D341Med (cell line): ENCODE results near the gene GRAMD1B.
A peak's percentile ranks its signal among the peaks of the same experiment; 100 is the strongest.
"Not testable (repeated sequence)": the region's sequence is repeated elsewhere in the genome, so short reads cannot be mapped to it uniquely, and the experiment has no call there.

ENCODE experiments used
- DNase-seq: peaks from one replicate; pipeline ENCODE4 v3.0.0; 2012; ENCODE audit warnings: low spot score

The GRAMD1B gene

DNA sequence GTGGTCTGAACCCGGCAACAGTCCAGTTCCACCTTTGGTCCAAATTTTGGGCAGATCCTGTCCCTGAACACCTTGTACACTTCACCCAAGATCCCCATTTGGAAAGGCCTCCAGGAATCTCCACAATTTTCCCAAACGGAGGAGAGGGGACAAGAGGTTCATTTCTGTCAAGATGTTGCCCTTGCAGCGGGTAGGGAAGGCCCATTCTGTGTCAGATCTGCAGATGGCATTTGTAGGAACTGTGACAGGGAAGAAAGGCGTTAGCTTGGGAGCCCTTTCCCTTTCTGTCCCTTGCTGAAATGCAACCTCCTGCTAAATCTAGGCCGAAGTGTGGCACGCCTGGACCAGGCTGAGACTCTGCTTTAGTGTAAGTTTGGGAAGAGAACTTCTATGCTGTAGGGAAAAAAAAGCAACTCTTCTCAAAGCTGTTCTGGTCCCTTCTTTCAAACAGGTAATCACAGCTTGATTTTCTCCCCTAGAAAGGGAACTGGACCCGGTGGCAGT lies 138.3 kb downstream of the GRAMD1B start:
- DNase-seq, result no peak

DNA sequence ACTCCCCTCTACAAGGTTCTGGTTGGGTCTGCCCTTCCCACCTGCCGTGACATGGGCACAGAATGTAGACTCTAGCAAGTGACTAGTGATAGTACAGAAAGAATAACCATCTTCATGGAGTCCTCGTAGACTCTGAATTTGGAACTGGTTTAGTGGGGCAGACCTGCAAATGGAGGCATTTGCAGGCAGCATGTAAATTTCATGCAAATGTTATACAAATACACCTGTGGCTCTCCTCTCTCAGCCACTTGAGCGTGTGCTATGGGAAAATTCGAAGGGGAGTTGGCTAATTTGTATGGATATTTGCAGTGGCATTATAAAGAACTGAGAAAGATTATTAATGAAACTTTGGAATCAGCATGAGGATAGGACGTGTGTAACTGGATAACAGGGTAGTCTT lies 139.3 kb downstream of the GRAMD1B start:
- DNase-seq, result no peak

DNA sequence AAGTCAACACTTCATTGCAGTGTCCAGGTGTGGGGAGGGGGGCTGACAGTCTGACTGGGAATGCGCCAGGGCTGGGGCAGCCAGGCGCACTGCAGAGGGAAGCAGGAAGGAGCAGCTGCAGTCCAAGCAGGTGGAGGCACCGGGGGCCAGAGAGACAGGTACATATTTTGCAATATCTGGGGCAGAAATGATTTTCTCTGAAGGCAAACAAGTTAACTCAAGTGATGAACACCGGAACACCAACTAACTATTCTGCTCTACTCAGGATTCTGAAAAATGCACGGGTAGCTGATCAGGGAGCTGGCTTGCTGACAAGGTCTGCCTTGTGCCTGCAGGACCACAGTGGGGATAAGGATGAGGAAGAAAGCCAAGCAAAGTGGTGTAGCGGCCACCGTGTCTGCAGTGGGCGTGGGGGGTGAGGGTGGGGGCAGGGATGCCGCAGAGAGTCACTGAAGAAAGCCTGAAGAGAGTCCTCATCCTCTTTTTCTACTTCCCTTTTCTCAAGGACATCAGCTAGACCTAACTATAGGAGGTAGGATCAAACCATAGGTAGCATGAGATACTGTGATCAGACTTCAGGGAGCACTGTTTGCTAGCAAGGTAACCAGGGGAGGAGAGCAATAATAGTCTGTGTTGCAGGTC lies 141.0 kb downstream of the GRAMD1B start:
- DNase-seq, result no peak

DNA sequence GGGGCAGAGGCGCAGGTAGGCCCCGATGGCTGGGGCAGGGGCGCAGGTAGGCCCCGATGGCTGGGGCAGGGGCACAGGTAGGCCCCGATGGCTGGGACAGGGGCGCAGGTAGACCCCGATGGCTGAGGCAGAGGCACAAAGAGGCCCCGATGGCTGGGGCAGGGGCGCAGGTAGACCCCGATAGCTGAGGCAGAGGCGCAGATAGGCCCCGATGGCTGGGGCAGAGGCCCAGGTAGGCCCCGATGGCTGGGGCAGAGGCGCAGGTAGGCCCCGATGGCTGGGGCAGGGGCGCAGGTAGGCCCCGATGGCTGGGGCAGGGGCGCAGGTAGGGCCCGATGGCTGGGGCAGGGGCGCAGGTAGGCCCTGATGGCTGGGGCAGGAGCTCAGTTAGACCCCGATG lies 142.7 kb downstream of the GRAMD1B start:
- DNase-seq, result not testable (repeated sequence)

- no peak for DNase-seq
Observed at GRCh38 chr11:123573286-123573685, 143.2 kb downstream of the GRAMD1B start.

DNA sequence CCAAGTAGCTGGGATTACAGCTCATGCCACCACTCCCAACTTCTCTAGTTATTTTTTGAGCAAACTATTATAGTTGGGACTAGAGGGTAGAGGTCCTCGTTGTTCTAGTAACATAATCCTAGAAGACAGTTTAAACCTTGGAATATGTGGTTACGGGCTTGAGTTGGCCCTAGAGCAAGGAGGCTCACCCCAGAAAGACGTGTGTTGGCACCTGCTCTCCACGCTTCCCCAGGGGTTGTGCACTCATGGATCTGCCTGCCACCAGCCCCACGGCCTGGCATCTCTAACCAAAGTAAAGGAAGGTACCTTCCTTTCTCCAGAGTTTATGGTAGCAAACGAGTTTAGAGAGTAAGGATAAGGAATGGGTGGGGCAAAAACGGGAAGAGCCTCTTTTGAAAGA lies 145.4 kb downstream of the GRAMD1B start:
- DNase-seq, result no peak

DNA sequence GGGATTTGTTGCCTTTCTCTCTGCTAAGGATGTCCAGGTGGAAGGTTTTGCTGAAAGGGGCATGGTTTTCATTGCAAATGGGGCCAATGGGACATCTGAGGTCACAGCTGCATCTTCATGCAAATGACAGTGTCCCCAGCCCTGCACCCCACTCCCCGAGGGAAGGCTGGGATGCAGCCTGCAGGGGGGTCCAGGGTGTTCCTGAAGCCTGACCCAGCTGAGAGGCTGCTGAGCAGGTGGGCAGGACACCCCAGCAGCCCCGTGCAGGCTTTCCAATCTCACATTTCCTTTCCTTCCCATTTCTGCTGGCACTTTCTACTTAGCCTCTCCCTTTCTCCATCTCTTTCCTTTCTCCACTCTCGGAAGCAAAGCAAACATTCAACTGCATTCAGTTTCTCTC lies 146.0 kb downstream of the GRAMD1B start:
- no peak for DNase-seq

DNA sequence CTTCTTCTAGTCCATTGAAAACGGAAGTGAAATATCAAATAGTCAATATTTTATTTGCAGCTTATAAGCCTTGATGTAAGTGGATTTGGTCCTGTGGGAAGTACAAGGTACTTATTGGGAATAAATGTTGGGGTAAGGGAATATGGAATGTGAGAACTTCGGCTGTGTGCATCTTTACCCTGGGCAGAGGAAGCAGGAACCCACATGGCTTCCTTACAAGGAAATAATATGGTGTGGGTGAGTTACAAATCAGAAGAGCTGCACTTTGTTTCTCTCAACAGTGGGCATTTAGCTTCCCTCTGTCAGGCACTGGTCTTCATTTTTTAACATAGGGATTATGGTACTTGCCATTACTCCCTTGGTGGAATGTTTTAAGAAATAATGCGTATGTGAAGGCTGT lies 146.4 kb downstream of the GRAMD1B start:
- DNase-seq, result no peak

DNA sequence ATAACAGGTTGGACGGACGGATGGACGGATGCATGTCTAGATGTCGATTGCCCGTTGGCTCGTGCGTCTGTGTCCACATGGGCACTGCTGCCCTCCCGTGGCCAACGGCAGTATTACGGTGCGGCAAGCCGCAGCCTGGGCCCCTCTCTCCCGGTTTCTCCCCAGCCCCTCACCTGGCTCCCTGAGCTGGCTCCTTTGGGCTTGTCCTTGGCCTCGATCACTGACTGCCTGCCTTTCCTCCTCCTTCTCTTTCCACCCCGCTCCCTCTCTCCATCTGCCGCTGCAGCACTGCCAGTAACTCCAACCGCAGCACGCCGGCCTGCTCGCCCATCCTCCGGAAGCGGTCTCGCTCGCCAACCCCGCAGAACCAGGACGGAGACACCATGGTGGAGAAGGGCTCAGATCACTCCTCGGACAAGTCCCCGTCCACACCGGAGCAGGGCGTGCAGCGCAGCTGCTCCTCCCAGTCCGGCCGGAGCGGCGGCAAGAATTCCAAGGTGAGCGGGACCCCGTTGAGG lies 147.1 kb downstream of the GRAMD1B start:
- peak; percentile 87 for DNase-seq

DNA sequence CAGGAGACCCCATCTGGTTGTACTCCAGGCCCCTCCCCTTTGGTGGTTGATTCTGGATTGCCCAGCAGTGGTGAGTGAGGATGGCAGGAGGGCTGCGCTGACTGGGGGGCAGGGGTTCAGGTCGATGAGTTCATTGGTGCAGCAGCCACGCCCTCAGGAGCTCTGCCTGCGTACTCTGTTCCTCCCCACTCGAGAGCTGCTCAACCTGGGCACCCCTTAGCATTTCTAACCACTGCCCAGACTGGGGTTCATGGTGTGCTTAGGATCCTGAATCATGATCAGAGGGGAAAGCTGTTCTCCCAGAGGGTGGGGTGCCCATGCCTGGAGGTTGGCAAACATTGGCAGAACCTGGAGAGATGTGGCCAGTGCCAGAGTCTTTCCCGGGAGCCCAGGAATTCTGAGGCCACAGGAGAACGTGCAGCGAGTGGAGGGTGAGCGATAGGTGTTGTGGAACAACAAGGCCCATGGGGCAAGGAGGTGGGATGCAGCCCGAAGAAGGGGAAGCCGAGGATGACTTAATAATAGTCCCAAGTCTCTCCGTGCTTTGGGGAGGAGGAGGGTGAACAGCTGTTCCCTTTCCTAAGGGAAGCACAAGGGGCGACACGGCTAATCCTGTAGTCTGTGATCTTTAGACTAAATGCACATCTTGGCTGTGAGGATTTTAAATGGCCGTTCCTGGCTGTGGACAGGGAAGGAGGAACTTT lies 148.9 kb downstream of the GRAMD1B start:
- peak; percentile 53 for DNase-seq

DNA sequence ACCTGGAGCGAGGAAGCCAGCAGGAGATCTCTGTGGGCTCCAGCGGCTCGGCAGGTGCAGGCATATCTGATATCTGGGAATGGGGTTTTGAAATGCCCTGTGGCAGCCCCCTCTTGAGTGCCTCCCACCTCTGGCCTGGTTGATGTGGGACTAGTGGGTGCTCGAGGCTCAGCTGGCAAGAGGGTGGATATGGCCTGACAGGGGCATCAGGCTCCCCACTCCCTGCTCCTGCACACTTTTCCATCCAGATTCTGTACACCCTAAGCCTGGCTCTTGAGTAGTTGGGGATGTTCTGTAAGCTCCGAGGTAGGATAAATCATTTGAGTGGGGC lies 149.4 kb downstream of the GRAMD1B start:
- DNase-seq, result no peak

DNA sequence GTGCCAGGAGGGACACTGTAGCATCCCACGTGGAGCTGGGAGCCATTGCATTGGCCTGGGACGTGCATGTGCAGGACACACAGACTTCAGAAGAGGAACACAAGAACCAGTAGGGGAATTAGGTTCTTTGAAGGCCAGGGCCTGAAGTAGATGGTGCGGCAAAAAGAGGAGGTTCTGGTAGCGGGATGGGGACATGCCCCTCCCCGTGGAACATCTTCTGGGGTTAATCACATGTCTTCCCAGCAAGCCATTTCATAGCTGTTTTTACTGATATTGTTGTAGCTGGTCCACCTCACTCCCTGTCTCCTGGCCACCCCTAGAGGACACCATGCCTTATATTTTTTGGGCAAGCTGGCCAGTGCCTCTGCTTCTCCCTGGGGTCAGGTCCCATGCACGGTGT lies 150.1 kb downstream of the GRAMD1B start:
- DNase-seq, result no peak

DNA sequence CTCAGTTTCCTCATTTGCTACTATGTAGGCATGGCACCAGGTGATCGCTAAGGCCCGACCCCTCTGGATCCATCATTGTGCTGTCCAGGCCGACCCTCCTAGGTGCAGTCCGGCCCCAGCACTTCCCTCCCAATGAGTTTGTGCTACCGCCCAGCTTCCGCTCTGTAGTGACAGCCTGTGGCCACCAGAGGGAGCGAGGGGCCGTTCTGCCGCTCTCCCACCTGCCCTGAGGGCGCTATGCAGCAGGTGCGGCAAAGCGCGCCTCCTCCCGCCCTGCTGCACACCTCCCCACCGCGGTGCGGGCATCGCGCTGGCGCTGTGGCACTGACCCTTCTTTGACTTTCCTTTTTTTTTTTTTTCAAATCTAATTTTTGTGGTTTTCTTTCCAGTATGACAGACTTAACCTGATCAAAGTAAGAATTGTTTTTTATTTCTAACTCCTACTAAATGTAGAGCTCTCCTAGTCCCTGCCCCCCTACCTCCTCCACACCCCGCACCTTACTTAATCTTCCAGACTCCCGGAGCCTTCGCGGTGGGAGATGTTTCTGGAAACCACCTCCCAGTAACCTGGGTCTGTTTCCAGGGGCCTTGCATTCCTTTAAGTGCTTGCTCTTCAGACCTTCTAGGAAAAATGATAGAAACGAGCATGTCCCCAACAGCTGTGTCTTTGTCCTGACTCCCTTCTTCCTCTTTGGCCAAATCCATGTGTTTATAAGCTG lies 150.6 kb downstream of the GRAMD1B start:
- peak; percentile 73 for DNase-seq

DNA sequence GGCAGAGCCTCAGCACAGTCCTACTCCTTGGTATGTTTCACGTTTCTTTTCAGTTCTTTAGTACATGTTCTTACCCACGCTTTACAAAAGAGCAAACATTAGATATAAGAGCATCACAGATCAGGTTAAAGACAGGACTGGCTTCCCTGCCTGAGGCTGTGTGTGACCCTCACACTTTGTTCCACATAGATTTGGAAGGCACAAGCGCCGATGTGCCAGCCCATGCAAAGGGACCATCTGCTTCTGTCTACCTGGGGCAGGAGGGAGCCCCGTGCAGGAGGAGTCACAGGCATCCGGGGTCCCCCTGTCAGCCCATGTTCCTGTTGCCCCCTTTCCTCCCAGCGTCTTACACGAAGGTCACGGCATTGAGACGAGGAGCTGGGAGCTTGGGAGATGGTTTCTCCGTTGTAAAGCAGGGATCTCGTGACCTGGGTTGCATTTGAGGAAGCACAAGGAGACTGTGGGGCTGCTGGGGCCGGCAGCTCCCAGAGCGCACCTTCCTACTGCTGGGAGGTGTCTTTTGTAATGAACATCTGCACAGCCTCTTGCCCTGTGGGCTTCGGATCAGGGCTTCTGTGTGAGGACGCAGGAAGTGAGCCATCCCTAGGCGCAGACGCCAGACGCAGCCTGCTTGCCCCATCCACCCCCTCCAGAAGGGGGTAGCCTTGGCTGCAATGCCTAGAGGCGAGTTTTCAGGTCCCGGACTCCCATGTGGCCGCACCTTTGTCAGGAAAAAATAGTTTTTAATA lies 151.8 kb downstream of the GRAMD1B start:
- no peak for DNase-seq

GRCh38 chr11:123582992-123583504 lies 153.0 kb downstream of the GRAMD1B start:
- no peak for DNase-seq

GRCh38 chr11:123584186-123584585 lies 154.1 kb downstream of the GRAMD1B start:
- no peak for DNase-seq

DNA sequence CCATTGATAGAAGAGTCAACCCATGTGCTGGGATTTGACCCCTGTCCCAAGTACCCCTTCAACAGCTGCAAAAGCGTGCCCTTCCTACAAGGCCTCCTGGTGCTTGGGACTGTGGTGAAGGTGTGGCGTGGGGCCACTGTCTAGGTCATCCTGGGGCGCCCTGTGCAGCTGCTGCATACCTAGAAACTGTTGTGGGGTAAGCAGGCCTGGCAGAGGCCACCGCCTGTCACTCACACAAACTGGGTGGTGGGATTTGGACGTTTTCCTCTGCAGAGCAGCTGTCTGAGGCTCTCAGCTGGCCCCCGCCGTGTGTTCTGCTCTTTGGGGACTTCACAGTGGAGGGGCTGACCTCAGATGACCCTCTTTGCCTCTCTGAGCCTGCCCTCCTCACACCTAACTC lies 154.7 kb downstream of the GRAMD1B start:
- DNase-seq, result no peak

- DNase-seq, result no peak
Observed at GRCh38 chr11:123585206-123585605, 155.1 kb downstream of the GRAMD1B start.

- no peak for DNase-seq
Observed at GRCh38 chr11:123585706-123586105, 155.6 kb downstream of the GRAMD1B start.

DNA sequence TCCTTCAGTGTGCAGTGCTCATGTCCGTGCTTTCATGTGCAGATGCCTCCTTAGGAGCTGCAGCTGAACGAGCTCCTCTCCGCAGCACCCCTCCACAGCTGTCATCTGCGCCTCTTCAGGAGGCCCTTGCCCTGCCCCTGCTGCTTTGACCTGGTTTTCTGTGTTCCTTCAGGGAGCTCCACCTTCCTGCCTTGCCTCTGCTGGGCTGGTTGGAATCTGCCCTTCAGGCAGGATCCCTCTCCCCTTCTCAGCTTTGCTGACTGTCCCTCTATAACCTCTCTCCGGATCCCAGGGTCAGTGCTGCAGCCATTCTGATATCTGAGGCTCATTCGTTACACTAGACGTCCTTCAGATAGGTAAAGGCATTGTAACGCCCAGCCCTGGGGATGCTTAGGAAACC lies 156.5 kb downstream of the GRAMD1B start:
- no peak for DNase-seq

GRCh38 chr11:123587044-123587443 lies 157.0 kb downstream of the GRAMD1B start:
- DNase-seq, result no peak

DNA sequence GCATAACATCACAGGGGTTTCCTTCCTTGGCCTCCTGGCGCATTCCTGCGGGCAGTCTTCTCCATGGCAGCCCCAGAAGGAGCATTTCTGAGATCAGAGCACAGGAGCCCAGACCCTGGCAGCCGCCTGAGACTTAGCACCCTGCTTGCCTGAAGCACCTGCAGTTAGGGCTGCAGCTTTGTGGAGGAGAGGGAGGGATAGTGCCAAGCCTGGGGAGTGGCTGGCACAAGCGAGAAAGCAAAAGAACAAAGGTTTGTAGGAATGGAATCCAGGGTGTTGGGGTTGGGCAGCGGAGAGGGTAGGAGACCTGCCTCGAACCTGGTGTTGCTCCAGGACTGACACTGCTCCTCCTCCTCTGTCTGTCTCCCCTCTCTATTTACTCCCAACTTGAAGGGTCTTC lies 157.5 kb downstream of the GRAMD1B start:
- DNase-seq, result no peak
